ENCODE results near the gene CDKL4.
"Not testable (repeated sequence)": the region's sequence is repeated elsewhere in the genome, so short reads cannot be mapped to it uniquely, and the experiment has no call there.

CDKL4 gene

GRCh38 chr2:39138837-39139211, 104.9 kb downstream of the CDKL4 start:
- no peaks in the 10 kb centered on the region for H3K27me3 Mint-ChIP-seq
- CTCF ChIA-PET, result no interaction called here
- H3K36me3 Mint-ChIP-seq, result peaks cover 12% of the 10 kb centered on the region
- H3K4me3 Mint-ChIP-seq, result no peak overlapping the region
- no peaks in the 10 kb centered on the region for H3K9me3 Mint-ChIP-seq
- H3K4me1 Mint-ChIP-seq, result peaks cover 88% of the 10 kb centered on the region
- H3K27ac Mint-ChIP-seq, result peak overlapping the region; percentile 26
- no peak for DNase-seq

- CTCF ChIA-PET, H3K27me3 Mint-ChIP-seq, H3K9me3 Mint-ChIP-seq, H3K4me3 Mint-ChIP-seq, DNase-seq: not testable (repeated sequence)
- peak overlapping the region; percentile 35 for H3K27ac Mint-ChIP-seq
- H3K36me3 Mint-ChIP-seq, result peaks cover 12% of the 10 kb centered on the region
- H3K4me1 Mint-ChIP-seq, result peaks cover 88% of the 10 kb centered on the region
Observed at GRCh38 chr2:39138187-39138836, 105.5 kb downstream of the CDKL4 start.

GRCh38 chr2:39136799-39137198, 107.0 kb downstream of the CDKL4 start:
- Mint-ChIP-seq H3K4me1 (peaks cover 84% of the 10 kb centered on the region), H3K9me3 (no peaks in the 10 kb centered on the region), H3K27ac (peak overlapping the region; percentile 78), H3K36me3 (peaks cover 8% of the 10 kb centered on the region), H3K4me3 (peak overlapping the region; percentile 21), H3K27me3 (no peaks in the 10 kb centered on the region)
- CTCF ChIA-PET, result no interaction called here
- DNase-seq, result no peak

GRCh38 chr2:39135690-39136259, 108.0 kb downstream of the CDKL4 start:
- peaks cover 5% of the 10 kb centered on the region for H3K36me3 Mint-ChIP-seq
- peak; percentile 27 for DNase-seq
- no peaks in the 10 kb centered on the region for H3K27me3 Mint-ChIP-seq
- H3K9me3 Mint-ChIP-seq, result no peaks in the 10 kb centered on the region
- peak overlapping the region; percentile 1 for H3K4me3 Mint-ChIP-seq
- CTCF ChIA-PET, result no interaction called here
- H3K27ac Mint-ChIP-seq, result peak overlapping the region; percentile 78
- peaks cover 86% of the 10 kb centered on the region for H3K4me1 Mint-ChIP-seq

- no peak overlapping the region for H3K4me3 Mint-ChIP-seq
- H3K4me1 Mint-ChIP-seq, result peaks cover 86% of the 10 kb centered on the region
- no peak for DNase-seq
- no peaks in the 10 kb centered on the region for H3K27me3 Mint-ChIP-seq
- H3K36me3 Mint-ChIP-seq, result peaks cover 12% of the 10 kb centered on the region
- no peaks in the 10 kb centered on the region for H3K9me3 Mint-ChIP-seq
- peak overlapping the region; percentile 53 for H3K27ac Mint-ChIP-seq
- CTCF ChIA-PET, result interaction anchor here (1.1 to 1.8 kb wide), 4 partner anchors 9 to 94 kb away, joined by 3 to 6 read pairs (median 3); no protein-coding TSS in a partner anchor
Observed at GRCh38 chr2:39133215-39133851, 110.4 kb downstream of the CDKL4 start.

GRCh38 chr2:39128919-39129391, 114.8 kb downstream of the CDKL4 start:
- peaks cover 86% of the 10 kb centered on the region for H3K4me1 Mint-ChIP-seq
- DNase-seq, result peak; percentile 87
- H3K9me3 Mint-ChIP-seq, result no peaks in the 10 kb centered on the region
- CTCF ChIA-PET, result interaction anchor here (0.8 to 4.6 kb wide), 4 partner anchors 82 to 100 kb away, joined by 3 to 31 read pairs (median 3); no protein-coding TSS in a partner anchor
- peak overlapping the region; percentile 99 for H3K27ac Mint-ChIP-seq
- no peaks in the 10 kb centered on the region for H3K27me3 Mint-ChIP-seq
- H3K4me3 Mint-ChIP-seq, result peak overlapping the region; percentile 43
- H3K36me3 Mint-ChIP-seq, result peaks cover 11% of the 10 kb centered on the region

- peaks cover 87% of the 10 kb centered on the region for H3K4me1 Mint-ChIP-seq
Observed at GRCh38 chr2:39127973-39128372, 115.8 kb downstream of the CDKL4 start.

More at GRCh38 chr2:39127973-39128372, 115.8 kb downstream of the CDKL4 start:
- peak; percentile 79 for DNase-seq
- Mint-ChIP-seq H3K9me3 (no peaks in the 10 kb centered on the region), H3K27me3 (no peaks in the 10 kb centered on the region), H3K27ac (peak overlapping the region; percentile 99), H3K4me3 (peak overlapping the region; percentile 50), H3K36me3 (peaks cover 17% of the 10 kb centered on the region)
- CTCF ChIA-PET, result interaction anchor here (0.8 to 4.6 kb wide), 2 partner anchors 97 to 101 kb away, joined by 3 to 31 read pairs; no protein-coding TSS in a partner anchor
